ENCODE measurements around the gene DEDD.

- TF ChIP-seq USF1 (IDR thresholded peaks at IDR 0.05) (no peak), CEBPB (IDR thresholded peaks at IDR 0.05) (no peak), RAD21 (IDR thresholded peaks at IDR 0.05; ENCODE audit: low read depth) (peak; percentile 79)
These were observed 60.5 kb downstream of the DEDD start for GRCh38 chr1:161071886-161072371.

Data from Ishikawa (cell line).